GM23248 (cell line): ENCODE results near the gene FAM98B.

ENCODE experiments used
- EZH2 ChIP-seq: fragments of 200-600 bp; sonication (generic); IDR thresholded peaks from 2 replicates; pipeline ENCODE4 v1.6.1; 2018; ENCODE audit warnings: antibody characterized with exemption, mild to moderate bottlenecking; ENCODE audit not compliant: insufficient read depth, poor library complexity, severe bottlenecking
- EZH2phosphoT487 ChIP-seq: fragments of 200-600 bp; sonication (generic); IDR thresholded peaks from 2 replicates; pipeline ENCODE4 v1.6.1; 2018; ENCODE audit warnings: antibody characterized with exemption, moderate library complexity, mild to moderate bottlenecking, low read depth; ENCODE audit not compliant: insufficient read depth

GRCh38 chr15:38504680-38505467 lies 50.9 kb downstream of the FAM98B start:
- TF ChIP-seq EZH2phosphoT487 (no peak), EZH2 (no peak)
